HG02642 (cell line): ENCODE data around the gene DNAJC5.

Experiments used
- ATAC-seq: cut with Tn5 transposase; IDR thresholded peaks from one replicate; pipeline ENCODE4 v1.9.1; 2021; ENCODE audit warnings: mild to moderate bottlenecking; ENCODE audit not compliant: unreplicated experiment, poor library complexity

Gene DNAJC5

GRCh38 chr20:63976980-63977738 is 82.2 kb downstream of the DNAJC5 start:
- ATAC-seq = no peak

- no peak for ATAC-seq
Measured at GRCh38 chr20:63977739-63978276, 82.9 kb downstream of the DNAJC5 start.

- peak; percentile 38 for ATAC-seq
Measured at GRCh38 chr20:63978319-63979228, 83.6 kb downstream of the DNAJC5 start.

GRCh38 chr20:63979229-63979556 is 84.3 kb downstream of the DNAJC5 start:
- peak; percentile 11 for ATAC-seq

GRCh38 chr20:63979557-63980316 is 84.8 kb downstream of the DNAJC5 start, which contains the start of gene SAMD10:
Gene SAMD10, minus strand, starts transcription at chr20:63979642. Its CDS starts 175 bp downstream, at chr20:63979467.
- peak; percentile 34 for ATAC-seq

- ATAC-seq = peak; percentile 12
Measured at GRCh38 chr20:63980317-63980805, 85.4 kb downstream of the DNAJC5 start.

GRCh38 chr20:63980806-63981728 is 86.1 kb downstream of the DNAJC5 start, which contains the start of gene PRPF6:
Gene PRPF6, plus strand, starts transcription at chr20:63981132. Its CDS starts 114 bp downstream, at chr20:63981246.
- peak; percentile 62 for ATAC-seq

- ATAC-seq = no peak
Measured at GRCh38 chr20:63982937-63983336, 88.0 kb downstream of the DNAJC5 start.
